HEK293 (cell line): ENCODE results near the gene MIF4GD.

Experiments
- CTCF ChIA-PET: fragments of 350-600 bp; formaldehyde crosslinking; extraction: SDS; loops from one replicate; lab custom pipeline; 2021; ENCODE audit warnings: antibody characterized with exemption; lab: Yijun Ruan, JAX
- POLR2A ChIA-PET: fragments of 300-600 bp; formaldehyde crosslinking; extraction: SDS; loops from one replicate; lab custom pipeline; 2020; ENCODE audit warnings: antibody characterized with exemption, inconsistent platforms; lab: Yijun Ruan, JAX
- H3K27ac ChIP-seq: fragments of 200-500 bp; sonication (Bioruptor generic); 2 replicates; pipeline ENCODE4 v1.5.1; 2014; ENCODE audit warnings: low read depth, low read length, control low read depth, inconsistent platforms; ENCODE audit errors: extremely low read depth
- H3K36me3 ChIP-seq, 2 experiments: fragments of 200-500 bp in 1 of 2; sonication (Bioruptor generic) in 1 of 2; 1 replicate in 1 of 2; 2 replicates in 1 of 2; pipeline ENCODE4 v1.5.1; 2014 to 2017; ENCODE audit warnings: inconsistent platforms in 2 of 2, low read length in 2 of 2; ENCODE audit not compliant: control insufficient read depth in 2 of 2, insufficient read depth in 1 of 2
- H3K4me1 ChIP-seq: fragments of 200-500 bp; sonication (Bioruptor generic); 2 replicates; pipeline ENCODE4 v1.5.1; 2014; ENCODE audit warnings: mild to moderate bottlenecking, low read length, inconsistent platforms; ENCODE audit not compliant: control insufficient read depth, insufficient read depth
- H3K4me3 ChIP-seq: 2 replicates; pipeline ENCODE4 v1.5.1; 2011; ENCODE audit warnings: low read depth, mild to moderate bottlenecking, control low read depth, low read length, moderate library complexity
- H3K9me3 ChIP-seq: fragments of 200-500 bp; sonication (Bioruptor generic); 2 replicates; pipeline ENCODE4 v1.5.1; 2014; ENCODE audit warnings: low read depth, low read length, inconsistent platforms; ENCODE audit not compliant: control insufficient read depth, insufficient read depth
- GLIS1 ChIP-seq: fragments of 450-650 bp; formaldehyde crosslinking; IDR thresholded peaks from 2 replicates; pipeline ENCODE4 v1.5.1; 2016; ENCODE audit warnings: missing biosample characterization, missing genetic modification characterization
- KLF7 ChIP-seq: fragments of 450-650 bp; formaldehyde crosslinking; IDR thresholded peaks from 2 replicates; pipeline ENCODE4 v1.5.1; 2016; ENCODE audit warnings: missing biosample characterization, missing genetic modification characterization, borderline replicate concordance
- PRDM4 ChIP-seq: fragments of 450-650 bp; formaldehyde crosslinking; IDR thresholded peaks from 2 replicates; pipeline ENCODE4 v1.5.1; 2017; ENCODE audit warnings: missing biosample characterization, missing genetic modification characterization
- RBAK ChIP-seq: fragments of 450-650 bp; formaldehyde crosslinking; IDR thresholded peaks from 2 replicates; pipeline ENCODE4 v1.5.1; 2016; ENCODE audit warnings: missing biosample characterization, missing genetic modification characterization
- SCRT1 ChIP-seq: fragments of 450-650 bp; formaldehyde crosslinking; IDR thresholded peaks from 2 replicates; pipeline ENCODE4 v1.5.1; 2016; ENCODE audit warnings: missing biosample characterization, missing genetic modification characterization, borderline replicate concordance
- SCRT2 ChIP-seq: fragments of 450-650 bp; formaldehyde crosslinking; IDR thresholded peaks from 2 replicates; pipeline ENCODE4 v1.5.1; 2016; ENCODE audit warnings: missing biosample characterization, missing genetic modification characterization
- ZBTB10 ChIP-seq: fragments of 450-650 bp; formaldehyde crosslinking; IDR thresholded peaks from 2 replicates; pipeline ENCODE4 v1.5.1; 2016; ENCODE audit warnings: missing biosample characterization, missing genetic modification characterization
- ZFP69B ChIP-seq: fragments of 450-650 bp; formaldehyde crosslinking; IDR thresholded peaks from 2 replicates; pipeline ENCODE4 v1.5.1; 2016; ENCODE audit warnings: missing biosample characterization, missing genetic modification characterization
- ZNF148 ChIP-seq: fragments of 450-650 bp; formaldehyde crosslinking; IDR thresholded peaks from 2 replicates; pipeline ENCODE4 v1.5.0; 2017; ENCODE audit warnings: missing biosample characterization, missing genetic modification characterization, borderline replicate concordance
- ZNF2 ChIP-seq: fragments of 450-650 bp; formaldehyde crosslinking; IDR thresholded peaks from 2 replicates; pipeline ENCODE4 v1.5.1; 2016; ENCODE audit warnings: missing biosample characterization, missing genetic modification characterization
- ZNF214 ChIP-seq: fragments of 450-650 bp; formaldehyde crosslinking; IDR thresholded peaks from 2 replicates; pipeline ENCODE4 v1.5.1; 2017; ENCODE audit warnings: missing biosample characterization, mild to moderate bottlenecking, missing genetic modification characterization, borderline replicate concordance
- ZNF366 ChIP-seq: fragments of 450-650 bp; formaldehyde crosslinking; conservative IDR thresholded peaks from 2 replicates; pipeline ENCODE4 v1.5.1; 2016; ENCODE audit warnings: missing biosample characterization, missing genetic modification characterization
- ZNF514 ChIP-seq: fragments of 450-650 bp; formaldehyde crosslinking; IDR thresholded peaks from 2 replicates; pipeline ENCODE4 v1.5.1; 2016; ENCODE audit warnings: missing biosample characterization, missing genetic modification characterization
- ZNF518A ChIP-seq: fragments of 450-650 bp; formaldehyde crosslinking; conservative IDR thresholded peaks from 2 replicates; pipeline ENCODE4 v1.5.1; 2016; ENCODE audit warnings: low read depth, missing biosample characterization, missing genetic modification characterization
- ZNF621 ChIP-seq: fragments of 450-650 bp; formaldehyde crosslinking; IDR thresholded peaks from 2 replicates; pipeline ENCODE4 v1.5.1; 2017; ENCODE audit warnings: missing biosample characterization, missing genetic modification characterization

The MIF4GD gene

GRCh38 chr17:75231741-75232464, 39.1 kb downstream of the MIF4GD start:
- Histone ChIP-seq H3K9me3 (no peaks in the 10 kb centered on the region), H3K27ac (no peak overlapping the region), H3K36me3 (peaks cover 68 to 92% of the 10 kb centered on the region in 2 experiments), H3K4me3 (no peak overlapping the region), H3K4me1 (no peaks in the 10 kb centered on the region)
- ChIA-PET CTCF (interaction anchor here (0.6 to 5.7 kb wide), 3 partner anchors 8 to 118 kb away, joined by 3 to 54 read pairs (median 5); no protein-coding TSS in a partner anchor), POLR2A (interaction anchor here (1.1 kb wide), 1 partner anchor 9 kb away, joined by 3 read pairs; no protein-coding TSS in a partner anchor)
- TF ChIP-seq RBAK (tag by site-specific recombination) (no peak), GLIS1 (tag by site-specific recombination) (no peak), ZNF148 (tag by site-specific recombination) (no peak), ZBTB10 (tag by site-specific recombination) (no peak), ZNF2 (tag by site-specific recombination) (no peak), ZNF621 (tag by site-specific recombination) (no peak), SCRT1 (tag by site-specific recombination) (no peak), ZNF514 (tag by site-specific recombination) (no peak), PRDM4 (tag by site-specific recombination) (no peak), ZFP69B (tag by site-specific recombination) (no peak), ZNF214 (tag by site-specific recombination) (no peak)

GRCh38 chr17:75231071-75231470, 40.0 kb downstream of the MIF4GD start:
- H3K4me3 ChIP-seq = no peak overlapping the region
- no peak overlapping the region for H3K27ac ChIP-seq
- peak; percentile 86 for TF ChIP-seq SCRT2 (tag by site-specific recombination)
- peak; percentile 49; the same call in 1 of the 2 replicates for TF ChIP-seq SCRT1 (tag by site-specific recombination)
- no peak for TF ChIP-seq KLF7 (tag by site-specific recombination)
- TF ChIP-seq ZNF518A (tag by site-specific recombination) = no peak
- no peak for TF ChIP-seq ZNF366
- H3K4me1 ChIP-seq = no peaks in the 10 kb centered on the region
- ChIA-PET CTCF (interaction anchor here (0.6 to 5.7 kb wide), 5 partner anchors 9 to 273 kb away, joined by 3 to 54 read pairs (median 4); no protein-coding TSS in a partner anchor), POLR2A (interaction anchor here (0.5 to 1.9 kb wide), 2 partner anchors 11 to 175 kb away, joined by 3 to 5 read pairs; partner anchors contain the start of gene GRB2)
- peaks cover 70 to 92% of the 10 kb centered on the region in 2 experiments for H3K36me3 ChIP-seq
- H3K9me3 ChIP-seq = no peaks in the 10 kb centered on the region
